NCI-H2107 treated with DMSO at 0.1 percent for 48 hours (cell line): ENCODE measurements around the gene CYP2W1.

Experiments used
- DNase-seq: peaks from one replicate; lab custom pipeline; 2025; ENCODE audit not compliant: unreplicated experiment; lab: John Stamatoyannopoulos, UW

Gene CYP2W1

GRCh38 chr7:1014681-1015080 is 31.7 kb downstream of the CYP2W1 start:
- no peak for DNase-seq

GRCh38 chr7:1015196-1016121 is 32.5 kb downstream of the CYP2W1 start:
- DNase-seq: peak; percentile 51

- no peak for DNase-seq
Measured at GRCh38 chr7:1016577-1017531, 33.9 kb downstream of the CYP2W1 start.

GRCh38 chr7:1017586-1018333 is 34.8 kb downstream of the CYP2W1 start:
- DNase-seq: no peak

- DNase-seq: no peak
Measured at GRCh38 chr7:1018334-1018695, 35.3 kb downstream of the CYP2W1 start.

GRCh38 chr7:1019255-1019785 is 36.3 kb downstream of the CYP2W1 start:
- DNase-seq: no peak

- DNase-seq: no peak
Measured at GRCh38 chr7:1019789-1020610, 37.0 kb downstream of the CYP2W1 start.

GRCh38 chr7:1020849-1021251 is 37.9 kb downstream of the CYP2W1 start:
- no peak for DNase-seq

GRCh38 chr7:1021366-1021765 is 38.4 kb downstream of the CYP2W1 start:
- no peak for DNase-seq

GRCh38 chr7:1021931-1022330 is 39.0 kb downstream of the CYP2W1 start:
- DNase-seq: no peak

- DNase-seq: no peak
Measured at GRCh38 chr7:1022356-1022755, 39.4 kb downstream of the CYP2W1 start.

GRCh38 chr7:1022801-1023465 is 40.0 kb downstream of the CYP2W1 start:
- no peak for DNase-seq

GRCh38 chr7:1024331-1024841 is 41.4 kb downstream of the CYP2W1 start:
- DNase-seq: peak; percentile 92

- peak; percentile 34 for DNase-seq
Measured at GRCh38 chr7:1024876-1025742, 42.1 kb downstream of the CYP2W1 start.

- DNase-seq: peak; percentile 84
Measured at GRCh38 chr7:1025743-1026581, 43.0 kb downstream of the CYP2W1 start.

GRCh38 chr7:1026721-1027161 is 43.8 kb downstream of the CYP2W1 start:
- no peak for DNase-seq
